PFSK-1 (cell line): ENCODE measurements around the gene STK38L.

ENCODE experiments used
- POLR2AphosphoS5 ChIP-seq: IDR thresholded peaks from 2 replicates; pipeline ENCODE4 v1.6.1; 2012; ENCODE audit warnings: low read depth, mild to moderate bottlenecking, control low read depth, low read length, moderate library complexity
- REST ChIP-seq, 2 experiments: IDR thresholded peaks; 2 replicates each; pipeline versions ENCODE4 v1.6.1 to v1.8.0; 2011 to 2012; ENCODE audit warnings: low read depth in 2 of 2, low read length in 2 of 2, control low read depth in 1 of 2, inconsistent platforms in 1 of 2, mild to moderate bottlenecking in 1 of 2, moderate library complexity in 1 of 2; ENCODE audit not compliant: insufficient read depth in 1 of 2
- SIN3A ChIP-seq: IDR thresholded peaks from 2 replicates; pipeline ENCODE4 v1.6.1; 2012; ENCODE audit warnings: mild to moderate bottlenecking, low read length, moderate library complexity, borderline replicate concordance; ENCODE audit not compliant: insufficient read depth

- TF ChIP-seq SIN3A (no peak), POLR2AphosphoS5 (no peak), REST (IDR thresholded peaks at IDR 0.05; ENCODE audit: insufficient read depth in 1 of 2, low read depth in 2 of 2, low read length in 2 of 2) (no peak)
Observed at GRCh38 chr12:27273114-27273513, 29.0 kb downstream of the STK38L start.
